HEK293T (cell line): ENCODE results near the gene GFOD2.

Experiments used
- ARNT ChIP-seq: fragments of 450-650 bp; IDR thresholded peaks from 2 replicates; pipeline ENCODE4 v1.6.1; 2017; ENCODE audit warnings: mild to moderate bottlenecking
- CTBP1 ChIP-seq: fragments of 450-650 bp; IDR thresholded peaks from 2 replicates; pipeline ENCODE4 v1.6.1; 2016; ENCODE audit warnings: borderline replicate concordance
- ELF4 ChIP-seq: fragments of 450-650 bp; IDR thresholded peaks from 2 replicates; pipeline ENCODE4 v1.6.1; 2017; ENCODE audit warnings: antibody characterized with exemption
- FOXM1 ChIP-seq: fragments of 450-650 bp; IDR thresholded peaks from 2 replicates; pipeline ENCODE4 v1.6.1; 2017; ENCODE audit warnings: mild to moderate bottlenecking, borderline replicate concordance
- HDGF ChIP-seq: fragments of 450-650 bp; IDR thresholded peaks from 2 replicates; pipeline ENCODE4 v1.6.1; 2017; ENCODE audit warnings: antibody characterized with exemption, borderline replicate concordance
- L3MBTL2 ChIP-seq: fragments of 450-650 bp; conservative IDR thresholded peaks from 2 replicates; pipeline ENCODE4 v1.6.1; 2016; ENCODE audit warnings: mild to moderate bottlenecking
- LEF1 ChIP-seq: fragments of 450-650 bp; IDR thresholded peaks from 2 replicates; pipeline ENCODE4 v1.6.1; 2017; ENCODE audit warnings: mild to moderate bottlenecking, borderline replicate concordance
- PKNOX1 ChIP-seq: fragments of 450-650 bp; IDR thresholded peaks from 2 replicates; pipeline ENCODE4 v1.6.1; 2016
- SP1 ChIP-seq: fragments of 450-650 bp; IDR thresholded peaks from 2 replicates; pipeline ENCODE4 v1.6.1; 2017
- SUZ12 ChIP-seq: fragments of 450-650 bp; IDR thresholded peaks from 2 replicates; pipeline ENCODE4 v1.6.1; 2016; ENCODE audit warnings: mild to moderate bottlenecking
- ZNF384 ChIP-seq: fragments of 450-650 bp; IDR thresholded peaks from 2 replicates; pipeline ENCODE4 v1.6.1; 2016

DNA sequence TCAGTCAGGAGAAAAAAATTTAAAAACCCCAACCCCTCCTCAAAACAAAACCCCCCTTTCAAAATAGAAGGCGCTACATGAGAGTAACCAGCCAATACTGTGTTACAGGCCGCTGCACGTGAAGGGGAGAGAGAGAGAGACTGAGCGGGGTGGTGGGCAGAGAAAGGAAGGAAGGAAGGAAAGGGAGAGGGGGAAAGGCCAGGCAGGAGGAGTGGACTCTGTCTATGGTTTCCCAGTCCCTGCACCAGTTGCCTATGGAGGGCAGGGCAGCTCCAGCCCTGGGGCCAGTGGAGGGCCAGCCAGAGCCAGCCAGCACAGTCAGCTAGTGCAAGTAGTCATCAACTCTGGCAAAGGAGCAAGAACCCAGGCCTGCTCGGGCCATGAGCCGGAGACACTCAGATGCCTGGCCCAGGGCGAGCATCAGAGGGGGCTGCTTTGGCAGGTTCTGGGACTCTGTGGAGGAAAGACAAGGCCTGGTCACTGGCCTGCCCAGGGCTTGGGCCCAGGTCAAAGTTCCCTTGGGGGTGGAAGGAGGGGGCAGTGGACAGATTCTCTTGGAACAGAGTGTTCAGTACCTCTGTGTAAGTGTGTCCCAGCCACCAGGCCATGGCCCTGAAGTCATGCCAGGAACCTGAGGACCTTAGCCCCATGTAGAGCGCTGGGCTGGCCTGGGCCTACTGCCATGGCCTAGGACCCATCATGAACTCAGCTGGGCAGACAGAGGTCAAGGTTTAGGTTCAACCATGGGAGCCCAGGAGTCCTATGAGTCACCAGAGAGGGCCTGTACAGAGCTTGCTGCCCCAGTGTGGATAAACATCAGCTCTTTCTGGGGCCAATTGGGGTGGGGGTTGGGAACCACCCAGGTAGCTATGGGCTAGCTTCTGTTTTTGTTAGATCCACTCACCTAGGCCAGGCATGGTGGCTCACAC, 7.3 kb upstream of the GFOD2 start:
- no peak for TF ChIP-seq FOXM1
- no peak for TF ChIP-seq HDGF
- no peak for TF ChIP-seq LEF1
- no peak for TF ChIP-seq CTBP1
- TF ChIP-seq ARNT = no peak
- no peak for TF ChIP-seq ELF4
- TF ChIP-seq SP1 = no peak
- no peak for TF ChIP-seq PKNOX1
- TF ChIP-seq L3MBTL2 = no peak
- no peak for TF ChIP-seq ZNF384
- TF ChIP-seq SUZ12 = no peak
